NB4 (cell line): Measurements from ENCODE around the gene AXL.
A peak's percentile ranks its signal among the peaks of the same experiment; 100 is the strongest.

Experiments
- DNase-seq: peaks from one replicate; pipeline ENCODE4 v3.0.0; 2010; ENCODE audit warnings: low read depth
- H3K4me3 ChIP-seq: one replicate; pipeline ENCODE4 v1.5.1; 2011; ENCODE audit warnings: mild to moderate bottlenecking, low read depth, low read length, moderate library complexity
- CTCF ChIP-seq: IDR thresholded peaks from one replicate; pipeline ENCODE4 v1.5.1; 2012; ENCODE audit warnings: low read depth, low read length
- MAX ChIP-seq: IDR thresholded peaks from 2 replicates; pipeline ENCODE4 v1.6.1; 2011; ENCODE audit warnings: low read depth, low read length
- MYC ChIP-seq: IDR thresholded peaks from 2 replicates; pipeline ENCODE4 v1.6.1; 2011; ENCODE audit warnings: low read depth, low read length
- POLR2A ChIP-seq: IDR thresholded peaks from 2 replicates; pipeline ENCODE4 v1.6.1; 2011; ENCODE audit warnings: mild to moderate bottlenecking; ENCODE audit not compliant: insufficient read length; ENCODE audit errors: extremely low read depth

Gene AXL

GRCh38 chr19:41261474-41262190, 42.6 kb downstream of the AXL start:
- peak overlapping the region; percentile 34 for H3K4me3 ChIP-seq
- DNase-seq = no peak
- no peak for TF ChIP-seq POLR2A
- TF ChIP-seq MAX = no peak
- no peak for TF ChIP-seq MYC
- TF ChIP-seq CTCF = no peak

- peak overlapping the region; percentile 91 for H3K4me3 ChIP-seq
- no peak for TF ChIP-seq MYC
- TF ChIP-seq MAX = no peak
- TF ChIP-seq CTCF = no peak
- TF ChIP-seq POLR2A = peak; percentile 64
- DNase-seq = peak; percentile 51
These were observed 44.2 kb downstream of the AXL start for GRCh38 chr19:41263042-41263849.

GRCh38 chr19:41263850-41264580, 45.0 kb downstream of the AXL start, which contains the start of gene HNRNPUL1:
HNRNPUL1 (plus strand) TSS chr19:41264372; CDS start chr19:41264504, 132 bp downstream.
- peak; percentile 98 for DNase-seq

GRCh38 chr19:41264581-41265394, 45.8 kb downstream of the AXL start:
- no peak for TF ChIP-seq MAX
- no peak for TF ChIP-seq POLR2A
- TF ChIP-seq MYC = no peak
- peak; percentile 73 for DNase-seq
- H3K4me3 ChIP-seq = peak overlapping the region; percentile 79

More at GRCh38 chr19:41263850-41264580, 45.0 kb downstream of the AXL start, which contains the start of gene HNRNPUL1:
- TF ChIP-seq POLR2A (no peak), MYC (peak; percentile 84), MAX (peak; percentile 71), CTCF (no peak)
- peak within 1 kb of the TSS; percentile 91 for H3K4me3 ChIP-seq

GRCh38 chr19:41265395-41266153, 46.6 kb downstream of the AXL start:
- no peak for TF ChIP-seq POLR2A
- H3K4me3 ChIP-seq = peak overlapping the region; percentile 79
- DNase-seq = peak; percentile 12

GRCh38 chr19:41269055-41269454, 50.0 kb downstream of the AXL start:
- no peak overlapping the region for H3K4me3 ChIP-seq
- no peak for DNase-seq
- TF ChIP-seq CTCF (no peak), MAX (no peak), POLR2A (no peak), MYC (no peak)
